H9 (cell line): Measurements from ENCODE around the gene STARD3. TPM values are rescaled to one million over a fixed set of nuclear protein-coding genes. Genes with fewer than 3 reads are reported as not detected.

ENCODE experiments used
- DNase-seq: peaks from one replicate; pipeline ENCODE4 v3.0.0-alpha.2; 2017
- H2AFZ ChIP-seq: one replicate; pipeline ENCODE4 v1.6.1; 2013; ENCODE audit warnings: mild to moderate bottlenecking, low read length, control low read depth, moderate library complexity
- H2AK5ac ChIP-seq: 2 replicates; pipeline ENCODE4 v1.6.1; 2013; ENCODE audit warnings: low read length, control low read depth, mixed read lengths; ENCODE audit not compliant: insufficient read length
- H2BK120ac ChIP-seq: one replicate; pipeline ENCODE4 v1.6.1; 2013; ENCODE audit warnings: low read depth, mild to moderate bottlenecking, low read length, control low read depth, inconsistent platforms; ENCODE audit not compliant: poor library complexity, severe bottlenecking
- H2BK12ac ChIP-seq: 2 replicates; pipeline ENCODE4 v1.6.1; 2013; ENCODE audit warnings: low read length, control low read depth, mixed read lengths, low read depth; ENCODE audit not compliant: insufficient read length
- H2BK15ac ChIP-seq: 2 replicates; pipeline ENCODE4 v1.6.1; 2013; ENCODE audit warnings: low read depth, low read length, control low read depth
- H2BK20ac ChIP-seq: one replicate; pipeline ENCODE4 v1.6.1; 2013; ENCODE audit warnings: low read depth, mild to moderate bottlenecking, low read length, control low read depth, inconsistent platforms; ENCODE audit not compliant: poor library complexity, severe bottlenecking
- H2BK5ac ChIP-seq: 2 replicates; pipeline ENCODE4 v1.6.1; 2013; ENCODE audit warnings: low read length, control low read depth, mixed read lengths; ENCODE audit not compliant: insufficient read length
- H3K14ac ChIP-seq: 2 replicates; pipeline ENCODE4 v1.6.1; 2013; ENCODE audit warnings: low read length, control low read depth; ENCODE audit not compliant: insufficient read depth
- H3K18ac ChIP-seq: 2 replicates; pipeline ENCODE4 v1.6.1; 2013; ENCODE audit warnings: low read depth, mild to moderate bottlenecking, mixed read lengths, low read length, control low read depth; ENCODE audit not compliant: insufficient read length
- H3K23ac ChIP-seq: 2 replicates; pipeline ENCODE4 v1.6.1; 2013; ENCODE audit warnings: low read length, control low read depth, mixed read lengths, low read depth; ENCODE audit not compliant: insufficient read length
- H3K23me2 ChIP-seq: 2 replicates; pipeline ENCODE4 v1.6.1; 2013; ENCODE audit warnings: low read depth, mild to moderate bottlenecking, mixed read lengths, low read length, control low read depth; ENCODE audit not compliant: insufficient read length, poor library complexity, severe bottlenecking
- H3K27ac ChIP-seq: 2 replicates; pipeline ENCODE4 v1.5.1; 2013; ENCODE audit warnings: low read length, control low read depth, mixed read lengths, low read depth; ENCODE audit not compliant: insufficient read length
- H3K27me3 ChIP-seq: 2 replicates; pipeline ENCODE4 v1.6.1; 2013; ENCODE audit warnings: low read length, control low read depth, inconsistent platforms; ENCODE audit not compliant: insufficient read depth
- H3K4ac ChIP-seq: 2 replicates; pipeline ENCODE4 v1.6.1; 2013; ENCODE audit warnings: low read depth, mild to moderate bottlenecking, control low read depth, inconsistent platforms, low read length, moderate library complexity
- H3K4me1 ChIP-seq: 2 replicates; pipeline ENCODE4 v1.6.1; 2013; ENCODE audit warnings: low read length, control low read depth, inconsistent platforms; ENCODE audit not compliant: insufficient read depth
- H3K4me2 ChIP-seq: 2 replicates; pipeline ENCODE4 v1.6.1; 2013; ENCODE audit warnings: low read length, control low read depth, mixed read lengths; ENCODE audit not compliant: insufficient read length, insufficient read depth
- H3K56ac ChIP-seq: 2 replicates; pipeline ENCODE4 v1.6.1; 2013; ENCODE audit warnings: low read depth, mild to moderate bottlenecking, mixed read lengths, low read length, control low read depth; ENCODE audit not compliant: insufficient read length
- H3K79me1 ChIP-seq: 2 replicates; pipeline ENCODE4 v1.6.1; 2013; ENCODE audit warnings: low read depth, mild to moderate bottlenecking, moderate library complexity, low read length, control low read depth, inconsistent platforms; ENCODE audit not compliant: insufficient read depth, poor library complexity, severe bottlenecking
- H3K79me2 ChIP-seq: 2 replicates; pipeline ENCODE4 v1.6.1; 2013; ENCODE audit warnings: low read length, control low read depth, inconsistent platforms; ENCODE audit not compliant: insufficient read depth
- H3K9ac ChIP-seq: 2 replicates; pipeline ENCODE4 v1.6.1; 2013; ENCODE audit warnings: low read length, control low read depth, mixed read lengths; ENCODE audit not compliant: insufficient read length; ENCODE audit errors: extremely low read depth
- H3K9me3 ChIP-seq: one replicate; pipeline ENCODE4 v1.6.1; 2013; ENCODE audit warnings: low read depth, low read length, inconsistent platforms; ENCODE audit not compliant: control insufficient read depth
- H3T11ph ChIP-seq: one replicate; pipeline ENCODE4 v1.6.1; 2013; ENCODE audit warnings: mild to moderate bottlenecking, low read length, control low read depth, inconsistent platforms
- H4K20me1 ChIP-seq: one replicate; pipeline ENCODE4 v1.6.1; 2013; ENCODE audit not compliant: control insufficient read depth, insufficient read length, insufficient read depth
- H4K5ac ChIP-seq: 2 replicates; pipeline ENCODE4 v1.6.1; 2013; ENCODE audit warnings: low read depth, mild to moderate bottlenecking, mixed read lengths, low read length, control low read depth; ENCODE audit not compliant: insufficient read length
- H4K8ac ChIP-seq: replicated peaks from 2 replicates; pipeline ENCODE4 v1.6.1; 2013; ENCODE audit warnings: low read length, control low read depth, mixed read lengths, low read depth; ENCODE audit not compliant: insufficient read length
- H4K91ac ChIP-seq: 2 replicates; pipeline ENCODE4 v1.6.1; 2013; ENCODE audit warnings: low read depth, mild to moderate bottlenecking, moderate library complexity, mixed read lengths, low read length, control low read depth; ENCODE audit not compliant: insufficient read length
- H3K27ac Mint-ChIP-seq, 3 experiments: 2 replicates in 2 of 3; 3 replicates in 1 of 3; pipeline ENCODE4 v1.8.0; 2020 to 2021; ENCODE audit warnings: mixed read lengths in 3 of 3, mild to moderate bottlenecking in 1 of 3, moderate library complexity in 1 of 3
- H3K27me3 Mint-ChIP-seq: 2 replicates; pipeline ENCODE4 v1.8.0; 2021; ENCODE audit warnings: low read depth, mild to moderate bottlenecking, moderate library complexity, mixed read lengths
- H3K36me3 Mint-ChIP-seq, 3 experiments: 2 replicates in 2 of 3; 3 replicates in 1 of 3; pipeline ENCODE4 v1.8.0; 2020 to 2021; ENCODE audit warnings: low read depth in 3 of 3, mixed read lengths in 3 of 3; ENCODE audit not compliant: insufficient read depth in 1 of 3
- H3K4me1 Mint-ChIP-seq, 2 experiments: 2 replicates each; pipeline ENCODE4 v1.8.0; 2020; ENCODE audit warnings: mixed read lengths in 2 of 2
- H3K4me3 Mint-ChIP-seq, 2 experiments: 2 replicates in 1 of 2; 3 replicates in 1 of 2; pipeline ENCODE4 v1.8.0; 2020 to 2021; ENCODE audit warnings: mild to moderate bottlenecking in 2 of 2, mixed read lengths in 2 of 2, moderate library complexity in 1 of 2
- H3K9me3 Mint-ChIP-seq, 2 experiments: 2 replicates in 1 of 2; 3 replicates in 1 of 2; pipeline ENCODE4 v1.8.0; 2020; ENCODE audit warnings: mild to moderate bottlenecking in 2 of 2, mixed read lengths in 2 of 2, moderate library complexity in 1 of 2
- WGBS: extraction: QIAGEN DNeasy Blood & Tissue Kit; methylation state at CpG from one replicate; pipeline ENCODE4 v1.1.7; 2013; ENCODE audit warnings: missing lambda C conversion rate, low lambda C conversion rate, mixed read lengths; ENCODE audit not compliant: insufficient read length; ENCODE audit errors: extremely low coverage; 5-methylcytosine and 5-hydroxymethylcytosine counted together
- total RNA-seq: library from RNA; stranded (reverse); gene quantifications from 2 replicates; pipeline ENCODE4 v1.2.1, GENCODE V29; 2021
- TF ChIP-seq, protein P1 (sequence below): fragments of 200-600 bp; sonication (generic); conservative IDR thresholded peaks from 3 replicates; pipeline ENCODE4 v1.8.0; 2021; ENCODE audit warnings: antibody characterized with exemption, mild to moderate bottlenecking

STARD3 gene
- total RNA-seq, 1 experiment from 2014 or later, result 51.3 TPM

DNA sequence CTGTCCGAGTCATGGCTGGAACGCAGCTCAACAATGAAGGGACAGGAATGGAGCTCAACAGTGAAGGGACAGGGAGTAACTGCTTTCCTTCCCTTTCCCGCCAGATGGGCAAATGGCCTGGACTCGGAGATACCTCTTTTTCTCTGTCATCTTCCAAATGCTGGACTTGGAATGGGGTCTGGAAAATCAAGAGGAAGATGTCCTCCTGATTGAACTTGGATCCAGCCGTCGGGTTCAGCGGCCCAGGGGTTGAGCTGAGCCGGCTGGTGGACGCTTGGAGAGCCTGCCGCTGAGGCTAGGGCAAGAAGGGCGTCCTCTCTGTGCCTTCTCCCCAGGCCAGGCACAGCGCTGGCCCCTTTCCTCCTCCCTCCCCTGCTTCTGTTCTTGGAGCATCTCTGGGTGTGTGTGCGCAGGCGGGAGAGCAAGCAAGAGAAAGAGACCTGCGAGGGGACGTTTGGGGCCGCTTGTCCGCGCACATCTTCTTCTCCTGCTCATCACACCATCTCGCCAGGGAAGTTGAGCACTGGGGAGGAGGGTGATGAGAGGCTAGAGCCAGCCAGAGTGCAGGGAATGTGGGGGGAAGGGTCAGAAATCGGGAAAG lies 35.8 kb upstream of the STARD3 start:
- no peaks in the 10 kb centered on the region; a peak in 1 of 7 replicates for H3K36me3 Mint-ChIP-seq
- no peak overlapping the region for H3K56ac ChIP-seq
- no peak overlapping the region for H2BK5ac ChIP-seq
- no peak overlapping the region for H2BK120ac ChIP-seq
- DNase-seq, result peak; percentile 88
- no peak overlapping the region for H3K27ac Mint-ChIP-seq
- no peaks in the 10 kb centered on the region for H4K20me1 ChIP-seq
- H3K14ac ChIP-seq, result no peak overlapping the region
- peak overlapping the region; percentile 7 for H3K18ac ChIP-seq
- H2BK15ac ChIP-seq, result no peak overlapping the region
- no peak overlapping the region for H3K9ac ChIP-seq
- no peak overlapping the region for H4K91ac ChIP-seq
- no peak overlapping the region for H3K4ac ChIP-seq
- H3K79me1 ChIP-seq, result no peaks in the 10 kb centered on the region
- no peak overlapping the region for H3K27ac ChIP-seq
- peak overlapping the region; percentile 10 to 69; a peak in 4 of 5 replicates for H3K4me3 Mint-ChIP-seq
- peaks cover 33 to 74% of the 10 kb centered on the region in 2 experiments for H3K4me1 Mint-ChIP-seq
- peaks cover 3 to 4% of the 10 kb centered on the region in 2 experiments; a peak in 2 of 5 replicates for H3K9me3 Mint-ChIP-seq
- no peak overlapping the region for H2BK12ac ChIP-seq
- H4K8ac ChIP-seq, result no peak overlapping the region
- no peak overlapping the region for H2AFZ ChIP-seq
- no peaks in the 10 kb centered on the region; the same call in 1 of the 2 replicates for H3K4me1 ChIP-seq
- no peak overlapping the region for H3T11ph ChIP-seq
- no peak overlapping the region for H4K5ac ChIP-seq
- H3K79me2 ChIP-seq, result no peaks in the 10 kb centered on the region
- H3K9me3 ChIP-seq, result no peaks in the 10 kb centered on the region
- H3K4me2 ChIP-seq, result peak overlapping the region; percentile 28
- TF ChIP-seq, protein P1, sequence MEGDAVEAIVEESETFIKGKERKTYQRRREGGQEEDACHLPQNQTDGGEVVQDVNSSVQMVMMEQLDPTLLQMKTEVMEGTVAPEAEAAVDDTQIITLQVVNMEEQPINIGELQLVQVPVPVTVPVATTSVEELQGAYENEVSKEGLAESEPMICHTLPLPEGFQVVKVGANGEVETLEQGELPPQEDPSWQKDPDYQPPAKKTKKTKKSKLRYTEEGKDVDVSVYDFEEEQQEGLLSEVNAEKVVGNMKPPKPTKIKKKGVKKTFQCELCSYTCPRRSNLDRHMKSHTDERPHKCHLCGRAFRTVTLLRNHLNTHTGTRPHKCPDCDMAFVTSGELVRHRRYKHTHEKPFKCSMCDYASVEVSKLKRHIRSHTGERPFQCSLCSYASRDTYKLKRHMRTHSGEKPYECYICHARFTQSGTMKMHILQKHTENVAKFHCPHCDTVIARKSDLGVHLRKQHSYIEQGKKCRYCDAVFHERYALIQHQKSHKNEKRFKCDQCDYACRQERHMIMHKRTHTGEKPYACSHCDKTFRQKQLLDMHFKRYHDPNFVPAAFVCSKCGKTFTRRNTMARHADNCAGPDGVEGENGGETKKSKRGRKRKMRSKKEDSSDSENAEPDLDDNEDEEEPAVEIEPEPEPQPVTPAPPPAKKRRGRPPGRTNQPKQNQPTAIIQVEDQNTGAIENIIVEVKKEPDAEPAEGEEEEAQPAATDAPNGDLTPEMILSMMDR, result no peak
- WGBS, result no CpG with 5 or more reads among the region's 21 CpGs
- H2BK20ac ChIP-seq, result no peak overlapping the region
- H3K27me3 ChIP-seq, result peaks cover 93% of the 10 kb centered on the region
- H2AK5ac ChIP-seq, result no peak overlapping the region
- H3K23me2 ChIP-seq, result peaks cover 11% of the 10 kb centered on the region
- no peak overlapping the region for H3K23ac ChIP-seq
- peaks cover 98% of the 10 kb centered on the region for H3K27me3 Mint-ChIP-seq
